Esophagus muscularis mucosa (tissue), 4 donors: ENCODE data around the gene CAMKMT.

Experiments used
- CTCF ChIP-seq, 3 experiments: fragments of 200-600 bp in 2 of 3; fragments of 450-650 bp in 1 of 3; sonication (generic) in 2 of 3; IDR thresholded peaks; one replicate each; pipeline ENCODE4 v1.5.1; 2017 to 2019; ENCODE audit warnings: antibody characterized with exemption in 3 of 3, mild to moderate bottlenecking in 2 of 3, moderate library complexity in 1 of 3
- EP300 ChIP-seq: sonication (generic); formaldehyde crosslinking; IDR thresholded peaks from one replicate; pipeline ENCODE4 v1.6.1; 2017; ENCODE audit warnings: antibody characterized with exemption
- POLR2A ChIP-seq: fragments of 450-650 bp; IDR thresholded peaks from one replicate; pipeline ENCODE4 v1.6.1; 2017; ENCODE audit warnings: antibody characterized with exemption, moderate library complexity, mild to moderate bottlenecking, low read depth

- TF ChIP-seq CTCF (IDR thresholded peaks at IDR 0.05), result no peak
- no peak for TF ChIP-seq POLR2A
- TF ChIP-seq EP300, result no peak
These were observed 415.8 kb downstream of the CAMKMT start for GRCh38 chr2:44777537-44777936.
